T-cell (primary cell): ENCODE results near the gene BHMT2. TPM values are rescaled to one million over a fixed set of nuclear protein-coding genes. Genes with fewer than 3 reads are reported as not detected.

Experiments
- ATAC-seq, 4 experiments: fragments of 200-7000 bp in 3 of 4; fragments of 150-1000 bp in 1 of 4; cut with Tn5 transposase; replicated peaks in 1 of 4; 1 replicate in 3 of 4; 2 replicates in 1 of 4; pipeline ENCODE4 v1.10.0; 2021; ENCODE audit warnings: moderate library complexity in 3 of 4, mild to moderate bottlenecking in 2 of 4, moderate number of reproducible peaks in 1 of 4
- CTCF ChIA-PET, 2 donors: fragments of 300-600 bp; sonication (Branson Sonifier 250); formaldehyde crosslinking; loops; one replicate each; lab custom pipeline; 2022; ENCODE audit warnings: antibody characterized with exemption in 2 of 2; lab: Charles Lee
- POLR2A ChIA-PET, 2 donors: fragments of 300-600 bp; sonication (Branson Sonifier 250); formaldehyde crosslinking; loops; one replicate each; lab custom pipeline; 2022; ENCODE audit warnings: antibody characterized with exemption in 2 of 2; lab: Charles Lee
- DNase-seq, 35 experiments: peaks; one replicate each; pipeline versions ENCODE4 v3.0.0 to v3.0.0-alpha.2; 2013 to 2023
- H3K27ac ChIP-seq: one replicate; pipeline ENCODE4 v1.5.1; 2013; ENCODE audit warnings: low read length
- H3K27me3 ChIP-seq, 2 experiments: replicated peaks in 1 of 2; 1 replicate in 1 of 2; 2 replicates in 1 of 2; pipeline versions ENCODE4 v1.6.1 to v1.7.0; 2013; ENCODE audit warnings: low read length in 1 of 2, mixed read lengths in 1 of 2; ENCODE audit not compliant: control insufficient read depth in 2 of 2, insufficient read depth in 2 of 2; ENCODE audit errors: extremely low read depth in 1 of 2
- H3K36me3 ChIP-seq, 2 donors: 1 replicate in 1 of 2; 2 replicates in 1 of 2; pipeline versions ENCODE4 v1.6.1 to v1.7.0; 2013; ENCODE audit warnings: low read length in 1 of 2; ENCODE audit not compliant: control insufficient read depth in 2 of 2, insufficient read depth in 1 of 2; ENCODE audit errors: extremely low read depth in 1 of 2
- H3K4me1 ChIP-seq, 2 experiments: 1 replicate in 1 of 2; 2 replicates in 1 of 2; pipeline versions ENCODE4 v1.6.1 to v1.7.0; 2013; ENCODE audit warnings: low read length in 2 of 2, mixed read lengths in 1 of 2; ENCODE audit not compliant: insufficient read depth in 2 of 2, control insufficient read depth in 1 of 2; ENCODE audit errors: extremely low read depth in 1 of 2
- H3K4me3 ChIP-seq, 2 donors: 1 replicate in 1 of 2; 2 replicates in 1 of 2; pipeline versions ENCODE4 v1.5.1 to v1.7.0; 2013; ENCODE audit warnings: mild to moderate bottlenecking in 2 of 2, low read length in 1 of 2, moderate library complexity in 1 of 2; ENCODE audit not compliant: control insufficient read depth in 1 of 2; ENCODE audit errors: extremely low read depth in 1 of 2
- H3K9me3 ChIP-seq: 2 replicates; pipeline ENCODE4 v1.7.0; 2013
- H3K27ac Mint-ChIP-seq, 2 donors: one replicate each; pipeline ENCODE4 v1.8.0; 2020 to 2021; ENCODE audit warnings: mild to moderate bottlenecking in 2 of 2, mixed read lengths in 2 of 2
- H3K27me3 Mint-ChIP-seq, 2 donors: one replicate each; pipeline ENCODE4 v1.8.0; 2021 to 2022; ENCODE audit warnings: mixed read lengths in 2 of 2
- H3K36me3 Mint-ChIP-seq: one replicate; pipeline ENCODE4 v1.8.0; 2021; ENCODE audit warnings: mixed read lengths
- H3K4me1 Mint-ChIP-seq, 3 donors: one replicate each; pipeline ENCODE4 v1.8.0; 2020 to 2022; ENCODE audit warnings: mixed read lengths in 3 of 3, mild to moderate bottlenecking in 1 of 3
- H3K4me3 Mint-ChIP-seq, 3 donors: one replicate each; pipeline ENCODE4 v1.8.0; 2020 to 2022; ENCODE audit warnings: mild to moderate bottlenecking in 3 of 3, mixed read lengths in 3 of 3, moderate library complexity in 3 of 3
- H3K9me3 Mint-ChIP-seq, 3 donors: one replicate each; pipeline ENCODE4 v1.8.0; 2020 to 2022; ENCODE audit warnings: mixed read lengths in 3 of 3
- WGBS: methylation state at CpG from one replicate; pipeline ENCODE4 v1.1.5; 2013; ENCODE audit warnings: missing lambda C conversion rate; ENCODE audit not compliant: insufficient coverage; 5-methylcytosine and 5-hydroxymethylcytosine counted together
- total RNA-seq, 35 experiments: library from RNA in 6 of 35; stranded (reverse) in 6 of 35; fragments of 120-200 nt in 1 of 35; gene quantifications; one replicate each; pipeline versions ENCODE4 v1.2.1 to v1.2.4 and lab custom pipeline; 2013 to 2026

Gene BHMT2
- total RNA-seq, 5 donors from 2014 or later (not counting 1 experiment from before 2014, with no cell fraction given) = 0.19 to 0.38 TPM; not detected in 3

DNA sequence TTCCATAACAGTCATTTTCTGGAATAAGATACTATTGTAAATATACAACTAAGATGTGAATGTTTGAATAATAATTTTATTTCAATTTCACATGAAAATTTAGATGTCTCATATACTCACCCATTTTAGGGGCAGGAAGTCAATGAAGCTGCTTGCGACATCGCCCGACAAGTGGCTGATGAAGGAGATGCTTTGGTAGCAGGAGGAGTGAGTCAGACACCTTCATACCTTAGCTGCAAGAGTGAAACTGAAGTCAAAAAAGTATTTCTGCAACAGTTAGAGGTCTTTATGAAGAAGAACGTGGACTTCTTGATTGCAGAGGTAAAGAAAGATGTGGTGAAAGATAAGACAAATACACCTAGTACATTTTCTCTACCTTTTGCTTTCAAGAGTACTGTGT lies 50.7 kb downstream of the BHMT2 start:
- no peak for ATAC-seq
- Histone ChIP-seq H3K36me3 (no peaks in the 10 kb centered on the region), H3K9me3 (no peaks in the 10 kb centered on the region), H3K27me3 (no peaks in the 10 kb centered on the region), H3K4me3 (no peak overlapping the region), H3K27ac (no peak overlapping the region), H3K4me1 (no peaks in the 10 kb centered on the region)
- Mint-ChIP-seq H3K4me3 (no peak overlapping the region), H3K27ac (no peak overlapping the region), H3K4me1 (no peaks in the 10 kb centered on the region), H3K27me3 (peaks cover 4 to 5% of the 10 kb centered on the region in 2 donors), H3K36me3 (no peaks in the 10 kb centered on the region), H3K9me3 (no peaks in the 10 kb centered on the region)
- ChIA-PET CTCF (interaction anchor here (0.5 to 0.9 kb wide), 3 partner anchors 13 to 972 kb away, joined by 4 to 9 read pairs (median 6); no protein-coding TSS in a partner anchor), POLR2A (no interaction called here)
- WGBS = no CpG with 5 or more reads among the region's 4 CpGs
- DNase-seq = no peak

DNA sequence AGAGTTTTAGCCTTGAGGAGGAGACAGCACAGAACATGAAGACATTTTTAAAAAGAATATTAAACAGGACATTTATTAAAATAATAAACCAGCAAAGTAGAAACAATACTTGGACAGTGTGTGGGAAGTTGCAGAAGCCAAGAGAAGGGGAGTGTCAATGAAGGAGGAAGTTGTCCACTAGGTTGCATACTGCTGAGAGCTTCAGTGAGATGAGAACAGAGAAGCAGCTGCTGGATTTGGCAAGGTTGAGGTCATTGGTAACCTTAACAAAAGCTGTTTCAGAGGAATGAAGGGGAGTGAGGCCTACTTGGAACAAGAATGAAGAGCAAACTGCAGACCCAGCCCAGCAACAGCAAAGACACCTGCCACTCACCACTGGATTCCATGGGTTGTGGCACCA lies 53.4 kb downstream of the BHMT2 start:
- ChIA-PET POLR2A (no interaction called here), CTCF (interaction anchor here in 1 of 2 donors (1.6 kb wide), 1 partner anchor 10 kb away, joined by 9 read pairs; no protein-coding TSS in a partner anchor)
- H3K27me3 ChIP-seq = no peaks in the 10 kb centered on the region
- no peak overlapping the region for H3K4me3 ChIP-seq
- Mint-ChIP-seq H3K36me3 (no peaks in the 10 kb centered on the region), H3K9me3 (no peaks in the 10 kb centered on the region), H3K4me3 (no peak overlapping the region), H3K4me1 (no peaks in the 10 kb centered on the region), H3K27me3 (peaks cover 3 to 4% of the 10 kb centered on the region in 2 donors), H3K27ac (no peak overlapping the region)
- H3K27ac ChIP-seq = no peak overlapping the region
- no peaks in the 10 kb centered on the region for H3K36me3 ChIP-seq
- ATAC-seq = no peak
- H3K9me3 ChIP-seq = no peaks in the 10 kb centered on the region
- DNase-seq = no peak
- no peaks in the 10 kb centered on the region for H3K4me1 ChIP-seq

DNA sequence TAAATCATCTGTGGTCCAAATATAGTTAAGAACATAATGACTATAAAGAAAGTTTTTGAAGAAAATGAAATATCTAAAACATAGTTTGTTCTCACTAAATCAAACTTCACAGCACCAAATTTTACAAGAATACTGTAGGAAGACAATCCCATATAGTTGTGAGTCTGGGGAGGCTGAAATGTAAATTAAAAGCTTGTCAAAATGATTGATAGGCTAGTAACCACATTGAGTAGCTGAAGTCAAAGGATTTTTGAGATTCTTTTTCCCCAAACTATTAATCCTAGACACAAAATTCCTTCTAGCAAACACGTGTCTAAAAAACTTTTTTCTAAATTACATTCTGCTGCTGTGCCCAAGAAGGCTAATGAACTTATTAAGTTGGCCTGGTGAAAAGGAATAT lies 55.0 kb downstream of the BHMT2 start:
- POLR2A ChIA-PET = no interaction called here
- Histone ChIP-seq H3K27me3 (no peaks in the 10 kb centered on the region), H3K4me3 (no peak overlapping the region), H3K36me3 (no peaks in the 10 kb centered on the region), H3K9me3 (no peaks in the 10 kb centered on the region), H3K4me1 (no peaks in the 10 kb centered on the region), H3K27ac (no peak overlapping the region)
- no CpG with 5 or more reads among the region's 1 CpG for WGBS
- CTCF ChIA-PET = interaction anchor here in 1 of 2 donors (0.7 kb wide), 2 partner anchors 8 to 98 kb away, joined by 6 read pairs; no protein-coding TSS in a partner anchor
- ATAC-seq (no peak), DNase-seq (no peak)
- peaks cover 0 to 3% of the 10 kb centered on the region in 2 donors for H3K27me3 Mint-ChIP-seq
- no peaks in the 10 kb centered on the region for H3K36me3 Mint-ChIP-seq
- H3K27ac Mint-ChIP-seq = no peak overlapping the region
- H3K4me3 Mint-ChIP-seq = no peak overlapping the region
- no peaks in the 10 kb centered on the region for H3K9me3 Mint-ChIP-seq
- no peaks in the 10 kb centered on the region for H3K4me1 Mint-ChIP-seq

DNA sequence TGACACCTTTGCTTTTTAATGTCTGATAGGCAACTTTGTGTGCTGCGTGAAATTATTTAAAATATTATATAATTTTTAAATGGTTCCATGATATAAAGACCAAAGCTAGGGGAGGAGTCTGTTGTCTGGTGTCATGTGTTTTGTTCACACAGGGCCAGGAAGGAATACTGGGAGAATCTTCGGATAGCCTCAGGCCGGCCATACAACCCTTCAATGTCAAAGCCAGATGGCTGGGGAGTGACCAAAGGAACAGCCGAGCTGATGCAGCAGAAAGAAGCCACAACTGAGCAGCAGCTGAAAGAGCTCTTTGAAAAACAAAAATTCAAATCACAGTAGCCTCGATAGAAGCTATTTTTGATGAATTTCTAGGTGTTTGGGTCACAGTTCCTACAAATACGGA lies 61.2 kb downstream of the BHMT2 start:
- DNase-seq (no peak), ATAC-seq (no peak)
- no peaks in the 10 kb centered on the region for H3K36me3 ChIP-seq
- H3K36me3 Mint-ChIP-seq = no peaks in the 10 kb centered on the region
- ChIA-PET POLR2A (no interaction called here), CTCF (interaction anchor here in 1 of 2 donors (0.6 to 3.8 kb wide), 2 partner anchors 108 to 1097 kb away, joined by 4 to 79 read pairs; no protein-coding TSS in a partner anchor)
- H3K4me1 Mint-ChIP-seq = peaks cover 8 to 12% (median 8%) of the 10 kb centered on the region in 3 donors
- WGBS = 100% methylated on average over 2 of the region's 6 CpGs
- H3K27ac Mint-ChIP-seq = no peak overlapping the region
- no peaks in the 10 kb centered on the region for H3K9me3 Mint-ChIP-seq
- H3K27me3 ChIP-seq = no peaks in the 10 kb centered on the region
- H3K27ac ChIP-seq = no peak overlapping the region
- no peak overlapping the region for H3K4me3 Mint-ChIP-seq
- no peaks in the 10 kb centered on the region for H3K9me3 ChIP-seq
- no peak overlapping the region for H3K4me3 ChIP-seq
- peaks cover 3% of the 10 kb centered on the region in 2 donors for H3K27me3 Mint-ChIP-seq
- H3K4me1 ChIP-seq = peaks cover 2 to 9% of the 10 kb centered on the region in 2 experiments

DNA sequence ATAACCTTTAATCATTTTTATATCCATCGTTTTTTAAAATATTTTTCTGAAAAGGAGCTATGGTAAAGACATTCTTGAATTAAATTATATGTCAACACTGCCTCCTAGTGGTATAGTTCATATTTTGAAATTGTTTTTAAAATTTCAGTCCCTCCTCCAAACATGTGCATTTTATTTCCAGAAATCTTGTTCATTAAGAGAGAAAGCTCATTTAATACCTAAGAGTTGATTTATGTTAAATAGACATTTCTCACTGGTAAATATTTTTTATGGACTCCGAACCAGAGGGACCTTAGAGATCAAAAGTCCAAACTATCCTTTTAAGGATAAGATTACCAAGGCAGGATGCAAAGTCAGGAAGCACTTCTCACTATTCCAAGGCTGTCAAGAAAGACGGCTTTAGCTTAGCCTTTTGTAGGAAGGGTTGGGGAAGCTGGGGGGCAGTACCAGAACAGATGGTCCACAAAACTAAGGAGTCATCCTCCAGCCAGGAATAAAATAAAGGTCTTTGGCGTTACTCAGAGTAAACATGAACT lies 63.6 kb downstream of the BHMT2 start:
- peak in 1 of 35 experiments; percentile 57 for DNase-seq
- H3K27ac Mint-ChIP-seq = peak overlapping the region in 1 of 2 donors; percentile 5
- POLR2A ChIA-PET = interaction anchor here (0.6 to 1.0 kb wide), 10 partner anchors 20 to 1274 kb away, joined by 3 to 11 read pairs (median 6); partner anchors contain the start of gene HOMER1 (in 1 of the 2)

DNA sequence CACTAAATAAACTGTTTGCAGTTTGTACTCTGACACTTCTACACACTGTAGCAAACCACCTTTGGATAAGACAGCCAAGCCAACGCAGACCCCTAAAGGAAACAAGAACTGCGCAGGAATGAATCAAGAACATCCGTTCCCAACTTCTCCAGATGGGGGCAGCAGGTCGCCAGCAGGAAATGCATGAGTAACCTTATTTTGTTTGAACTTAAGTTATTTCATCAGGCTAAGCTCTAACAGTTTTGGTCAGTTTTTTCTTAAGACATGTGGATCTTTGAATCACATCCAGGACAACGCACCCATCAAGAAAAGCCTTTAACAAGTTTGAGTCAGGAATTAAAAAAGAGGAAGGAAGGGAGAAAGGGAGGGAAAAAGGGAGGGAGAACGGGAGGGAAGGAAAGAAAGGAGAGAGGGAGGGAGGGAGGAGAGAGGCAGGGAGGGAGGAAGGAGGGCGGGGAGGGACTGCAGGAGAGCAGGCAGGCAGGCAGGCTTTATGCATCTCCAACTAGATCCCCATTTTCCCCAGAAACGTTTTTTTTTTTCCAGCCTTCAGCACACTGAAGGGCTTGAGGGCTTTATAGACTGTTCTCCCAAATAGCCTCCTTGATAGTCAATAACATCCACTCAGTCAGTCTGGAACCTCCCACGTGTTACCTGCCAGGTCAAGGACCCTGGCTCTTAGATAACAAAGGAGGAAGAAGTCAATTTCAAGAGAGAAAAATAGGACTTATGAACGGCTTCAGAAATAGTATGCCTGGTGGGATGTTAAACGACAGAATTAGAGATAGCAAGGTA lies 64.3 kb downstream of the BHMT2 start:
- no peaks in the 10 kb centered on the region for H3K36me3 ChIP-seq
- peak; percentile 77 to 90 (median 80) for ATAC-seq
- no peak overlapping the region for H3K4me3 ChIP-seq
- H3K27ac Mint-ChIP-seq = peak overlapping the region; percentile 49 to 73
- H3K4me1 ChIP-seq = peaks cover 2 to 9% of the 10 kb centered on the region in 2 experiments
- CTCF ChIA-PET = interaction anchor here (0.6 to 3.8 kb wide), 59 partner anchors 9 to 1313 kb away, joined by 3 to 79 read pairs (median 4); partner anchors contain the start of gene ARSB (in 1 of the 2)
- H3K27me3 Mint-ChIP-seq = peaks cover 3% of the 10 kb centered on the region in 2 donors
- no peaks in the 10 kb centered on the region for H3K36me3 Mint-ChIP-seq
- no peaks in the 10 kb centered on the region for H3K9me3 Mint-ChIP-seq
- H3K27me3 ChIP-seq = no peaks in the 10 kb centered on the region
- 60% methylated on average over 3 of the region's 11 CpGs for WGBS
- H3K4me1 Mint-ChIP-seq = peaks cover 8 to 12% (median 8%) of the 10 kb centered on the region in 3 donors
- H3K9me3 ChIP-seq = no peaks in the 10 kb centered on the region
- DNase-seq = peak; percentile 13 to 75 (median 50)
- peak overlapping the region; percentile 66 to 76 (median 67) for H3K4me3 Mint-ChIP-seq
- POLR2A ChIA-PET = interaction anchor here (0.6 kb wide), 2 partner anchors 380 to 837 kb away, joined by 3 to 7 read pairs; partner anchors contain the start of gene HOMER1 (in 1 of the 2)
- no peak overlapping the region for H3K27ac ChIP-seq

More for the DNA sequence above, 63.6 kb downstream of the BHMT2 start:
- H3K9me3 ChIP-seq = no peaks in the 10 kb centered on the region
- Mint-ChIP-seq H3K27me3 (peaks cover 3% of the 10 kb centered on the region in 2 donors), H3K4me1 (peaks cover 8 to 12% (median 8%) of the 10 kb centered on the region in 3 donors), H3K36me3 (no peaks in the 10 kb centered on the region), H3K4me3 (peak overlapping the region; percentile 66 to 76 (median 67)), H3K9me3 (no peaks in the 10 kb centered on the region)
- peak in 2 of 4 experiments; percentile 40 to 54 for ATAC-seq
- no peak overlapping the region for H3K27ac ChIP-seq
- H3K27me3 ChIP-seq = no peaks in the 10 kb centered on the region
- 0% methylated on average over 1 of the region's 4 CpGs for WGBS
- CTCF ChIA-PET = interaction anchor here (0.6 to 3.8 kb wide), 75 partner anchors 8 to 1337 kb away, joined by 3 to 79 read pairs (median 4); partner anchors contain the start of gene ARSB (in 1 of the 2)
- H3K4me1 ChIP-seq = peaks cover 2 to 9% of the 10 kb centered on the region in 2 experiments
- no peaks in the 10 kb centered on the region for H3K36me3 ChIP-seq
- no peak overlapping the region for H3K4me3 ChIP-seq
